22Rv1 (cell line): ENCODE measurements around the gene HSPA12A.
"Not testable (repeated sequence)": the region's sequence is repeated elsewhere in the genome, so short reads cannot be mapped to it uniquely, and the experiment has no call there.

ENCODE experiments used
- H3K27ac ChIP-seq: fragments of 450-650 bp; 2 replicates; pipeline ENCODE4 v1.5.1; 2017
- CTCF ChIP-seq: fragments of 450-650 bp; IDR thresholded peaks from 2 replicates; pipeline ENCODE4 v1.5.1; 2017; ENCODE audit warnings: mild to moderate bottlenecking
- ZFX ChIP-seq: fragments of 450-650 bp; IDR thresholded peaks from 2 replicates; pipeline ENCODE4 v1.6.1; 2017; ENCODE audit warnings: antibody characterized with exemption, borderline replicate concordance

The HSPA12A gene

GRCh38 chr10:116715341-116715740 lies 27.0 kb downstream of the HSPA12A start:
- H3K27ac ChIP-seq, result no peak overlapping the region
- TF ChIP-seq ZFX, result no peak
- TF ChIP-seq CTCF, result no peak

- H3K27ac ChIP-seq, result no peak overlapping the region
- TF ChIP-seq ZFX (no peak), CTCF (no peak)
Measured at GRCh38 chr10:116713846-116714245, 28.5 kb downstream of the HSPA12A start.

GRCh38 chr10:116712989-116713543 lies 29.3 kb downstream of the HSPA12A start:
- no peak for TF ChIP-seq CTCF
- TF ChIP-seq ZFX, result no peak
- no peak overlapping the region for H3K27ac ChIP-seq

GRCh38 chr10:116712519-116712918 lies 29.8 kb downstream of the HSPA12A start:
- TF ChIP-seq ZFX (no peak), CTCF (no peak)
- H3K27ac ChIP-seq, result no peak overlapping the region

GRCh38 chr10:116711803-116712202 lies 30.6 kb downstream of the HSPA12A start:
- H3K27ac ChIP-seq, result not testable (repeated sequence)

- TF ChIP-seq CTCF (no peak), ZFX (no peak)
- no peak overlapping the region for H3K27ac ChIP-seq
Measured at GRCh38 chr10:116710076-116710475, 32.3 kb downstream of the HSPA12A start.

GRCh38 chr10:116708877-116709276 lies 33.5 kb downstream of the HSPA12A start:
- TF ChIP-seq ZFX (no peak), CTCF (no peak)
- H3K27ac ChIP-seq, result no peak overlapping the region

- no peak overlapping the region for H3K27ac ChIP-seq
- TF ChIP-seq ZFX, result no peak
- TF ChIP-seq CTCF, result no peak
Measured at GRCh38 chr10:116708391-116708821, 34.0 kb downstream of the HSPA12A start.
